Stimulated activated CD8-positive, alpha-beta memory T cell treated with anti-CD3 and anti-CD28 coated beads, Interleukin-7, amount 100 ng/mL, for 24 hours (primary cell): Measurements from ENCODE around the gene TRAF3.
"Not testable (repeated sequence)": the region's sequence is repeated elsewhere in the genome, so short reads cannot be mapped to it uniquely, and the experiment has no call there.

Experiments used
- DNase-seq: peaks from one replicate; pipeline ENCODE4 v3.0.0-alpha.2; 2020; ENCODE audit warnings: low read depth

TRAF3 gene

GRCh38 chr14:102892651-102893050 lies 115.4 kb downstream of the TRAF3 start:
- DNase-seq = no peak

GRCh38 chr14:102893452-102893851 lies 116.2 kb downstream of the TRAF3 start:
- DNase-seq = no peak

- DNase-seq = not testable (repeated sequence)
Measured at GRCh38 chr14:102896735-102897134, 119.5 kb downstream of the TRAF3 start.

- DNase-seq = no peak
Measured at GRCh38 chr14:102897299-102898027, 120.2 kb downstream of the TRAF3 start.

GRCh38 chr14:102898298-102898697 lies 121.0 kb downstream of the TRAF3 start:
- no peak for DNase-seq

- DNase-seq = no peak
Measured at GRCh38 chr14:102898776-102899515, 121.7 kb downstream of the TRAF3 start.

- no peak for DNase-seq
Measured at GRCh38 chr14:102899516-102899900, 122.3 kb downstream of the TRAF3 start.

GRCh38 chr14:102900631-102901571 lies 123.7 kb downstream of the TRAF3 start:
- no peak for DNase-seq

- DNase-seq = no peak
Measured at GRCh38 chr14:102901633-102902032, 124.4 kb downstream of the TRAF3 start.

- no peak for DNase-seq
Measured at GRCh38 chr14:102902086-102902485, 124.8 kb downstream of the TRAF3 start.

GRCh38 chr14:102902523-102903247 lies 125.4 kb downstream of the TRAF3 start:
- DNase-seq = no peak

- no peak for DNase-seq
Measured at GRCh38 chr14:102903248-102903888, 126.1 kb downstream of the TRAF3 start.

GRCh38 chr14:102903889-102904512 lies 126.8 kb downstream of the TRAF3 start:
- DNase-seq = no peak

- DNase-seq = no peak
Measured at GRCh38 chr14:102905116-102906108, 128.2 kb downstream of the TRAF3 start.

- DNase-seq = no peak
Measured at GRCh38 chr14:102906616-102907302, 129.5 kb downstream of the TRAF3 start.

- no peak for DNase-seq
Measured at GRCh38 chr14:102907303-102907844, 130.1 kb downstream of the TRAF3 start.

GRCh38 chr14:102907980-102908730 lies 130.9 kb downstream of the TRAF3 start:
- DNase-seq = no peak
